GM21737 (cell line): Measurements from ENCODE around the gene OR4Q2.
"Not testable (repeated sequence)": the region's sequence is repeated elsewhere in the genome, so short reads cannot be mapped to it uniquely, and the experiment has no call there.

Experiments used
- ATAC-seq: cut with Tn5 transposase; IDR thresholded peaks from one replicate; pipeline ENCODE4 v1.9.1; 2021; ENCODE audit warnings: mild to moderate bottlenecking, moderate library complexity; ENCODE audit not compliant: unreplicated experiment

OR4Q2 gene

GRCh38 chr14:20001863-20002262 lies at the start of gene OR4Q2:
Gene OR4Q2, plus strand, starts transcription at chr14:20002163.
- no peak for ATAC-seq

GRCh38 chr14:19969735-19970134 lies 32.2 kb upstream of the OR4Q2 start:
- not testable (repeated sequence) for ATAC-seq

DNA sequence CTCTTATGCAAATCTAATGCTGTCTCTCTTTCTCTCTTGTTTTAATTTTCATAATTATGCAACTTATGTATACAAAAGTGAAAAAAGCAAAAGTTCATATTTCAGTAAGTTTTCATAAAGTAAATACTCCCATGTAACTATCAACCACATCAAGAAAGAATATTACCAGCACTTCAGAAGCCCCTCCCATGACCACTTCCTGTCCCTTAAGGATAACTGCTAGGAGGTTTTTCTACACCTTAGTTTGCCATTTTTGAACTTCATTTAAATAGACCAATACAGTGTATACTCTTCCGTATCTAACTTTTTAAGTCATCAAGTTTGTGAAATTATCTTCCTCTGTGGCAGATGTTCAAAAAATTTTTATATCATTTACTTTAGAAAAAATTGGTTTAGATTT lies 27.1 kb upstream of the OR4Q2 start:
- no peak for ATAC-seq

GRCh38 chr14:19975291-19975690 lies 26.7 kb upstream of the OR4Q2 start, which contains the start of gene OR4K15:
Gene OR4K15, plus strand, starts transcription at chr14:19975591. Its CDS starts 0 bp downstream, at chr14:19975591.
- ATAC-seq: no peak

DNA sequence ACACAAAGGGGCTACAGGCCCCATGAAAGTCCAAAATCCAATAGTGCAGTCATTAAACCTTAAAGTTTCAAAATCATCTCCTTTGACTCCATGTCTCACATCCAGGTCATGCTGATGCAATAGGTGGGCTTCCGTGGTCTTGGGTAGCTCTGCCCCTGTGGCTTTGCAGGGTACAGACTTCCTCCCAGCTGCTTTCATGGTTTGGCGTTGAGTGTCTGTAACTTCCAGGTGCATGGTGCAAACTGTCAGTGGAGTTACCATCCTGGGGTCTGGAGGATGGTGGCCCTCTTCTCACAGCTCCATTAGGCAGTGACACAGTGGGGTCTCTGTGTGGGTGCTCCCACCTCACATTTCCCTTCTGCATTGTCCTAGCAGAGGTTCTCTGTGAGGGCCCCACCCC lies 8.5 kb upstream of the OR4Q2 start:
- ATAC-seq: no peak

GRCh38 chr14:20002319-20002718 lies 356 bp downstream of the OR4Q2 start:
- no peak for ATAC-seq

GRCh38 chr14:20008156-20008555 lies 6.2 kb downstream of the OR4Q2 start:
- no peak for ATAC-seq

- no peak for ATAC-seq
Observed at GRCh38 chr14:20019257-20019865, 17.4 kb downstream of the OR4Q2 start, which contains the start of gene OR4K14. Gene OR4K14, minus strand, starts transcription at chr14:20019307. Its CDS starts 4,114 bp downstream, at chr14:20015193.

DNA sequence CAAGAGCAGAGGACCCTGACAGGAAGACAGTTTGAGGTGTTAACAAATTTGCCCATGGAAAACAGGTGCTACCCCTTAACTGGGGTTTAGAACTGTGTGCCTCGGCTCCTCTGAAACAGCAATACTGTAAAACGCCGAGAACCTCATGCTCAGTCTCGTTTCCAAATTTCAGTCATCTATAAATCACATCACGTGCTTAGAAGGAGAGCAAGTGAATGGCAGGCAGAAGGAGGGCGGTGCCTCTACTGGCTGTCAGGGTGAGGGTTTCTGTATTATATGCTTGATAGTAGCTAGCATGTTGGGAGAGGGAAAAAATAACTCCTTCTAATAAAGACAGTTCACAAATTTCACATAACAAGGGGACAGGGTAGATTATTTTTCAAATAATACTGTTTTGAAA lies 29.1 kb downstream of the OR4Q2 start:
- no peak for ATAC-seq

DNA sequence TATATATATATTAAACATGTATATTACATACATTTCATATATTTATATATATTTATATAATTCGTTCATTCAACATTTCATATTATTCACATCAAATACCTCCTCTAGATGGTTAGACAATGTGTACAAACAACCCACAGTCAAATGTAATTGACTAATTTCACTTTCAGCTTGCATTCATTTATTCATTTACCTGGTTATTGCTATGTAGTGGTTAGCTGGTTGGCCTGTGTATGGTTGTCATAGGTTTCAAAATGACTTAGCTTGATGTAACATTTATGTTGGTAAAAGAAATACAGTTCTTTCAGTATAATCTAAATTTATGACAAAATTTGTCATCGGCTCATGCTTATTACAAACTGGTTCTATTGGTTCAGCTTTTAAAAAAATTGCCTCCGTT lies 33.5 kb downstream of the OR4Q2 start:
- no peak for ATAC-seq

- ATAC-seq: no peak
Observed at GRCh38 chr14:20035938-20036337, 34.0 kb downstream of the OR4Q2 start, which contains the start of gene OR4K13. Gene OR4K13, minus strand, starts transcription at chr14:20036038. Its CDS starts 1,280 bp downstream, at chr14:20034758.

GRCh38 chr14:20044243-20044642 lies 42.3 kb downstream of the OR4Q2 start:
- no peak for ATAC-seq

DNA sequence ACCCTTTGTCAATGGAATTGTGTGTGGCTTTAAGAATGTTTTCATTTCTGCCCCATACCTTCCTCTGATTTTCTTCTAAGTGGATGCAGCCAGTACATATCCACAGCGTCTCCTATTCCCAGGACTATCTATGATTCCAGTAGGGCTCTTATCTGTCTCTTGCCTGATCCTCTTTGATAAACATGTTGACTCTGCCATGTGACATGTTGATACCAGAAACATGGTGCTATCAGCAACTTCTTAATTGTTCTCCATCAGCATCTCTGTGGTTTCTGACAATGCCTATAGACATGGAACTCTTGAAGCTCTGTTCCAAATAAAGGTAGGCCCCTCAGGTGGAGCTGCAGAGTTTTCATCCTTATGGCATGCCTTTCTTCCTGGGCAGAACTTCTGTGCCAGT lies 46.2 kb downstream of the OR4Q2 start:
- no peak for ATAC-seq
